ENCODE measurements around the gene YPEL2. TPM values are rescaled to one million over a fixed set of nuclear protein-coding genes. Genes with fewer than 3 reads are reported as not detected.

Gene YPEL2
- total and polyA plus RNA-seq, 2 donors (not counting 1 experiment from before 2014, with no cell fraction given): 20.7 to 51.8 TPM

- TF ChIP-seq EZH2 (IDR thresholded peaks at IDR 0.05; ENCODE audit: borderline replicate concordance, insufficient read depth, low read depth, low read length, poor library complexity, severe bottlenecking): no peak
- no peak for TF ChIP-seq CTCF (IDR thresholded peaks at IDR 0.05)
- no peak for ATAC-seq (ENCODE audit: low read depth)
- H3K9me3 ChIP-seq (ENCODE audit: control extremely low read depth in 1 of 3, control insufficient read depth in 2 of 3, insufficient read depth in 1 of 3, low read length in 2 of 3): no peaks in the 10 kb centered on the region
- no peaks in the 10 kb centered on the region for H4K20me1 ChIP-seq (ENCODE audit: control insufficient read depth, insufficient read depth, low read length, poor library complexity, severe bottlenecking)
- no peak overlapping the region for H3K9ac ChIP-seq (ENCODE audit: low read length)
- intact Hi-C loops (cut with micrococcal nuclease): no loop called here
- peaks cover 3% of the 10 kb centered on the region for H3K9me3 Mint-ChIP-seq (ENCODE audit: insufficient read depth)
- H3K4me1 ChIP-seq (ENCODE audit: control insufficient read depth in 2 of 2, insufficient read depth in 2 of 2, low read length in 2 of 2): peaks cover 4% of the 10 kb centered on the region in 2 donors
- H3K4me2 ChIP-seq (replicated peaks; ENCODE audit: low read depth, low read length, poor library complexity, severe bottlenecking): no peak overlapping the region
- peaks cover 7% of the 10 kb centered on the region for H3K27me3 Mint-ChIP-seq
- H3K27ac ChIP-seq (ENCODE audit: low read length in 2 of 2): no peak overlapping the region
- no peak for DNase-seq
- peaks cover 13% of the 10 kb centered on the region for H3K4me1 Mint-ChIP-seq
- H3K36me3 ChIP-seq (replicated peaks in 1 of 2; ENCODE audit: control extremely low read depth in 1 of 2, control insufficient read depth in 1 of 2, extremely low read depth in 1 of 2, insufficient read depth in 2 of 2, low read length in 1 of 2): no peaks in the 10 kb centered on the region
- no peaks in the 10 kb centered on the region for H3K79me2 ChIP-seq (ENCODE audit: control insufficient read depth, insufficient read depth, low read length)
- ChIA-PET POLR2A (no interaction called here), CTCF (no interaction called here)
- no peak overlapping the region for H3K27ac Mint-ChIP-seq
- 88% methylated on average over 1 of the region's 2 CpGs for WGBS (ENCODE audit: insufficient coverage)
- no peak overlapping the region for H3K4me3 Mint-ChIP-seq
- no peak overlapping the region for H2AFZ ChIP-seq (ENCODE audit: insufficient read depth, low read depth, low read length, poor library complexity, severe bottlenecking)
- H3K4me3 ChIP-seq (ENCODE audit: control extremely low read depth in 1 of 5, extremely low read depth in 1 of 5, insufficient read depth in 1 of 5, low read depth in 2 of 5, low read length in 4 of 5): no peak overlapping the region
- H3K27me3 ChIP-seq (replicated peaks in 1 of 4; ENCODE audit: control extremely low read depth in 1 of 4, control insufficient read depth in 3 of 4, insufficient read depth in 4 of 4, low read length in 3 of 4): peaks cover 0 to 3% (median 0%) of the 10 kb centered on the region in 4 experiments
Observed at GRCh38 chr17:59298521-59298920, 32.9 kb upstream of the YPEL2 start.

GRCh38 chr17:59299400-59300092 lies 31.9 kb upstream of the YPEL2 start:
- no peak overlapping the region for H3K27ac ChIP-seq (ENCODE audit: low read length in 2 of 2)
- H3K9me3 ChIP-seq (ENCODE audit: control extremely low read depth in 1 of 3, control insufficient read depth in 2 of 3, insufficient read depth in 1 of 3, low read length in 2 of 3): peaks cover 0 to 3% (median 0%) of the 10 kb centered on the region in 3 donors
- no peak overlapping the region for H3K9ac ChIP-seq (ENCODE audit: low read length)
- peaks cover 3% of the 10 kb centered on the region for H3K9me3 Mint-ChIP-seq (ENCODE audit: insufficient read depth)
- no peaks in the 10 kb centered on the region for H4K20me1 ChIP-seq (ENCODE audit: control insufficient read depth, insufficient read depth, low read length, poor library complexity, severe bottlenecking)
- H3K4me3 Mint-ChIP-seq: no peak overlapping the region
- peaks cover 0 to 3% (median 0%) of the 10 kb centered on the region in 4 experiments for H3K27me3 ChIP-seq (replicated peaks in 1 of 4; ENCODE audit: control extremely low read depth in 1 of 4, control insufficient read depth in 3 of 4, insufficient read depth in 4 of 4, low read length in 3 of 4)
- intact Hi-C loops (cut with micrococcal nuclease): no loop called here
- ChIA-PET POLR2A (no interaction called here), CTCF (interaction anchor here (0.7 to 1.4 kb wide), 2 partner anchors 11 to 141 kb away, joined by 3 read pairs; no protein-coding TSS in a partner anchor)
- no peak for TF ChIP-seq CTCF (IDR thresholded peaks at IDR 0.05)
- TF ChIP-seq EZH2 (IDR thresholded peaks at IDR 0.05; ENCODE audit: borderline replicate concordance, insufficient read depth, low read depth, low read length, poor library complexity, severe bottlenecking): no peak
- ATAC-seq (ENCODE audit: low read depth) (no peak), DNase-seq (no peak)
- H3K36me3 ChIP-seq (replicated peaks in 1 of 2; ENCODE audit: control extremely low read depth in 1 of 2, control insufficient read depth in 1 of 2, extremely low read depth in 1 of 2, insufficient read depth in 2 of 2, low read length in 1 of 2): no peaks in the 10 kb centered on the region
- no peak overlapping the region for H3K4me2 ChIP-seq (replicated peaks; ENCODE audit: low read depth, low read length, poor library complexity, severe bottlenecking)
- no peak overlapping the region for H3K27ac Mint-ChIP-seq
- no peak overlapping the region for H3K4me3 ChIP-seq (ENCODE audit: control extremely low read depth in 1 of 5, extremely low read depth in 1 of 5, insufficient read depth in 1 of 5, low read depth in 2 of 5, low read length in 4 of 5)
- peaks cover 13% of the 10 kb centered on the region for H3K4me1 Mint-ChIP-seq
- no peak overlapping the region for H2AFZ ChIP-seq (ENCODE audit: insufficient read depth, low read depth, low read length, poor library complexity, severe bottlenecking)
- no peaks in the 10 kb centered on the region for H3K79me2 ChIP-seq (ENCODE audit: control insufficient read depth, insufficient read depth, low read length)
- peaks cover 10% of the 10 kb centered on the region for H3K27me3 Mint-ChIP-seq
- peaks cover 4% of the 10 kb centered on the region in 2 donors for H3K4me1 ChIP-seq (ENCODE audit: control insufficient read depth in 2 of 2, insufficient read depth in 2 of 2, low read length in 2 of 2)
- WGBS (ENCODE audit: insufficient coverage): 90% methylated on average over 2 of the region's 2 CpGs

All from B cell (primary cell).